HG02884 (cell line): ENCODE measurements around the gene EPB41L4A.
A peak's percentile ranks its signal among the peaks of the same experiment; 100 is the strongest.

Experiments used
- ATAC-seq: cut with Tn5 transposase; IDR thresholded peaks from one replicate; pipeline ENCODE4 v1.9.1; 2021; ENCODE audit warnings: mild to moderate bottlenecking, moderate library complexity; ENCODE audit not compliant: unreplicated experiment

Gene EPB41L4A

DNA sequence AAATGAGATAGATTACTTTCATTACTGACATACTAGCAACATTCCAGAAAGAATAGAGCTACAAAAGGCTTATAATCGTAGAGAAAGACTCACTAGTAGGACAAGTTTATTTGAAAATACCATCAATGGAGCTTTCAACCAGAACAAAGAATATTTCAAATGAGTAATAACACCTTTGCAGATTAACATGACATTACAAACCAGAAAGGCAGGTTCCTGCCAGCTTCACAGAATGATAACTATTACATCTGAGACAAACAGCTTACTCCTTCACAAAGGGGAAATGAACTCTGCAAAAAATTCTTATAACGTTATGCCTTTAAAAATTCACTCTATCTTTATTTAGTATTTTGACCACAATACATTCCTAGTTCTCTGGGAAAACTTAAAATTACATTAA lies 103.1 kb downstream of the EPB41L4A start:
- ATAC-seq: no peak

DNA sequence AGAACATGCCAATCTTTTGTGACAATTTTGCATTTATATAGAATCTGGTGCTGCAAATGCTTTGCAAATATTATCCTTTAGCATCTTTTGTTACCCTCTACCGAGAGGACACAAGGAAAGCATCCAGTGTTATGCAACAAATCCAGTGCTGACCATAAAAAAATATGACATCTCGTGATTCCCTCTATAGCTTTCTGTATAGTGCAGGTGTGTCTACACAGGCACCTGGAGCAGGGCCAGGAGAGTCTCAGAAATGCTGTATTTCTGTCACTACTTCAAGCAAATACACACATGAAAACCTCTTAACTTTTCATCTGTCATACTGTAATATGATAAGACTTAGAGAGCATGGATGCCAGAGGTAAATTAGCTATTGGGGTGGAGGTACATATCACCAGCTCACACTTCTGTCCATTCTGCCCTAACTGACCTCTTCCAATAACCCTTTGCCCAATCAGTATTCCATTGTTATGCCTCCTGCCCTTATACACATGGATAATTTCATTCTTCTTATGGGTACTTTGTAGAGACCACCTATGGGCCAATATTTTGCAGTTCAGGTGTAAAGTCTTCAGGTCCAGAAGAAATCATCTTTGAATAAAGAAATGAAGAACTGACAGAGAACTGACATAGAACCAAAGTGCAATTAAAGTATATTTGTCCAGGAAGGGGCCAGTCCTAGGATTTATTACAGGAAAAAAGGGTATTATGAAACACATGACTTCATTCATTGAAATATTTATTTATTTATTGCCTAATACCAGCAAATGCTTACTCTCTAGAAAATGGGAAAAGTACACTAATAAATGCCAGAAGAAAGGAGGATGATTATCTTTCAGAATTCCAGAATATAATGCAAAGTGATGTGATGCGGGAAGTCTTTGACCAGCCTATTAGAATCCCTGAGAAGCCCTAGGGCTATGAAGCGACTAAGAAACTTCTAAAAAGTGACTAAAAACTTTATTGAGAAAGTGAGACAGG lies 106.5 kb downstream of the EPB41L4A start:
- no peak for ATAC-seq

DNA sequence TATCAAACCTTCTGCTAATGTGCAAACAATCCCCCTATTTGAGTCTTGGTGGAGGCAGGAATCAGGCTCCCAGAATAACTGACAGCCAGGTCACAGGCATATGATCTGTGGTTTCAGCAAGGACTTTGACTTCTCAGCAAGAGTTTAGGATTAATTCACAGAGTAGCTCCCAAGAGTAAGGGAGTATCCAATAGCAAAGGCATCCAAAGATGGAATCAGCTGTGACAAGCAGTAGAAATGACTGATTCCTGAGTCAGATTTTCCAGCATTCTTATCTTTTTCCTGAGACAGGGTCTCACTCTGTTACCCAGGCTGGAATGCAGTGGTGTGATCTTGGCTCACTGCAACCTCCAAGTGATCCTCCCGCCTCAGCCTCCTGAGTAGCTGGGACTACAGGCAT lies 108.3 kb downstream of the EPB41L4A start:
- ATAC-seq: no peak

DNA sequence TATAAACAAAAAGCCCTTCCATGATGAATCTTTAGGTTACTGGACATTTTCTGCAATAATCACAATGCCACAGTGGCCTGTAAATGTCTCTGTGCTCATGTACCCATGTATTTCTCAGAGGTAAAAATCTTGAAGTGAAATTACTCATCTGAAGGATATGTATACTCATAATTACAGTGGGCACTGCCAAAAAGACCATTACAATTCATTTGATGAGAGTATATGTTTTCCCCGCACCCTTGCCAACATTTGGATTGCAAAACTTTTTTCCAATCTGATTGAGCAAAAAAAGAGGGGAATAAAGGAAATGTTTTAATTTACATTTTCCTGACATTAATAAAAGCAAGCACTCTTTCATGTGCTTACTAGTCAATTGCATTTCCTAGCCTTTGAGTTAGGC lies 110.5 kb downstream of the EPB41L4A start:
- no peak for ATAC-seq

DNA sequence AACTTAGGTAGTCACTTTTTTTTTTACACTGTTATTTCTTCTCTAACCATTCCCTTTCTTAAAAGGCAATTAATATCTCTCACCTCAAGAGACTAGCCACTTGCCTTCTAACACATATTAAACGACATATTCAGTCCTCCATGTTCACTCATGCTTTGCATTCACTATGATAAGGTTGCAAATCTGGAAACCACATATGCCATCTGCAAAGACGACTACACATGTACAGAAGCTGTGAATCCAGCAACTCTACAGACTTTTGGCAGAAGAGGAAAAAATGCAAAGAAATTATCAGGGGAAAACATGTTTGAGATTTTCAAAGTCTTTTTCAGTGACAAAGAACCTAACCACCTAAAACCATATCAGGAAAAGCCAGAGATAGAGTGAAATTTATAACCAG lies 112.1 kb downstream of the EPB41L4A start:
- no peak for ATAC-seq

DNA sequence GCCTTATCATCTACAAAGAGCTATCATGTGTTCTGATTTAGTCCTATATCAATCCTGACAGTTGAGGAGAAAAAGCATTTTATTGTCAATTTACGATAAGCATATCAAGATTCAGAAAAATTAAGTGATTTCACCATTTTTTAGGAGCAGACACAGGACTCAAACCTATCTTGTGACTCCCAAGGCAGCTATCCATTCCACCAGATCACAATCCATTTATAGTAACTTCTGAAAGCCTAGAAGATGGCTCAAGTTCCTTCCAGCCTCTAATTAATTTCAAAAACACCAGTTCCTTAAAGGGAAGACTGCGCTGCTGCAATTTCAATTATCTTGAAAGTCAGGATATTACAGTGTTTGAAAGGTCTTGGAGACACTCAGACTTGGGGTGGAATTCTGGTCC lies 114.3 kb downstream of the EPB41L4A start:
- ATAC-seq: no peak

DNA sequence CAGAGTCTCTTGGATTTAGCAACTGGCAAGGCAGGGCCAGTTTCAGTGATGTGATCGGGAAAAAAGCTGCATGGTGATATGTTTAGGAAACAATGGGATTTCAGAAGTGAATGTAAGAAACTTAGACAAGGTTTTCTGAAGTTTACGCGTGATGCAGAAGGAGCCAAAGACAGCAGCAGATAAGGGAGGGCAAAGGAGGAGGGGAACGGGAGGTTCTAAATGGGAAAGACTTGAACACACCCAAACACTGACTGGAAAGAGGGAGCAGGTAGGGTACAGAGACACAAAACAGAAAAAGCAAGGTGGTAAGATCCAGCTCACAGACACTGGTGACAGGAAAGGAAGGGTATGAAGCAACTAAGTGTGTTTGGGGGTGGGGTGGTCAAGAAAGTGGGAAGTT lies 115.4 kb downstream of the EPB41L4A start:
- no peak for ATAC-seq

DNA sequence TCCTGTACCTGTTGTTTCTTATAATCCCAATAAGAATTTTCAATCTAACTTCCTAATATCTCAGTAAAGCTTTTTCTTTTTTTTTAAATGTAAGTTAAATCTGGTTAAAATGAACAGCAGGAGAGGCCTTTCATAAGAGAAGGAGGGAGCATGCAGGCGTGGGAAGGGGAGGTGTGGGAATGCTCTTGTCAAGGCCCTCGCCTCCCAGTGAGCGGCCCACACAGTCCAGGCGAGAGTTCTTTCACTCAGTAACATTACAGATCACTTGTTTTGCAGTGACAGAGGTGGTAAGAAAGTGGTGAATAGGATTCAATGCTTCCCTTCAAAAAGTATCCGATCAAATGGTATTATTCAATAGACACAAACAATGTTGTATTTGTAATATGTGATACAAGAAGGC lies 125.0 kb downstream of the EPB41L4A start:
- no peak for ATAC-seq

DNA sequence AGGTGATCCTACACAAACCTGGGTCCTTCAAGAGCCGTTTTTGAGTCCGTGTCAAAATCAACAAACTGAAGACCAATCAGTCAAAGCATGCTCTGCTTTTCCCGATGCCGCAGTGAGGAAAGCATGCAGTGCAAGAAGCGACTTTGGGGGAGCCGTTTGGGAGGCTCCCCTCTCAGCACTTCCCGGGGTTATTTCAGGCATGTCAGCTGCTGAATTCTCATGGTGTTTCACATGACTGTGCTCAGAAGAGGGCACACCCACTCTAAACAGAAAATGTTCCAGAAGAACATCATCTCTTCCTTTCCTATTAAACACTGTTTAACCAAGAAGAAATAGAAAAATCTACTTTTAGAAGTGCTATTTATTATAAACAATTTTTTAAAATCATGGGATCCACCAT lies 125.5 kb downstream of the EPB41L4A start:
- ATAC-seq: no peak

DNA sequence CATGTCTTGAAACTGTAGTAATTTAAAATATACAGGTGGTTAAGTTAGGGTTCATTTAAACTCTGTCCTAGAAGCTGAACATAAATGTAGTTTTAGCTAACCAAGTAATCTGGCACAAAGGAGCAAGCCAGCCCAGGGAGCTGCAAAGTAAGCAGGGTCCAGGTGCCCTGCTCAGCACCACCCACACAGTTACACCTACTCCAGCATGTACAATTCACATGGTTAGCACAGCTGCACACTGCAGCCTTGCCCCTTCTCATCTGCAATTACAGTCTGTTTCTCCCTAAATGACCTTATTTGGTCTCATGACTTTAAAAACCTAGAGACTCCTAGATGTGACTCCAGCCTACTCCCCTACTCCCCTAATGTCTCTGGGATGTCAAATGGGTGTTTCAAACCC lies 128.4 kb downstream of the EPB41L4A start:
- no peak for ATAC-seq

DNA sequence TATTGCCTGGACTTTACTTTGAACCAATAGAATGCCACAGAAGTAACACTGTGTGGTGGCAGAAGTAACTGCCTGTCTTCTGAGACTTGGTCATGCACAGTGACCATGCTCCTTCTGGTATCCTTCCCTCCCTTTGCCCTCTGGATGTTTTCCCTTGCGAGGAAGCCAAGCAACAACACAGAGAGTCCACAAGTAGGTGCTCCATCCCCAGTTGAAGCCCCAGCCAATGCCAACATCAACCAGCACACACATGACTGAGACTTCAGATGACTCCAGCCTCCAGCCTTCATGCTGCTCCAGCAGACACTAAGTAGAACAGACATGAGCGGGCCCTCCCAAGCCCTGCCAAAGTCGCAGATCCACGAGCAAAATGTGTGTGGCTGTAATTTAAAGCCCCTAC lies 129.6 kb downstream of the EPB41L4A start:
- no peak for ATAC-seq

DNA sequence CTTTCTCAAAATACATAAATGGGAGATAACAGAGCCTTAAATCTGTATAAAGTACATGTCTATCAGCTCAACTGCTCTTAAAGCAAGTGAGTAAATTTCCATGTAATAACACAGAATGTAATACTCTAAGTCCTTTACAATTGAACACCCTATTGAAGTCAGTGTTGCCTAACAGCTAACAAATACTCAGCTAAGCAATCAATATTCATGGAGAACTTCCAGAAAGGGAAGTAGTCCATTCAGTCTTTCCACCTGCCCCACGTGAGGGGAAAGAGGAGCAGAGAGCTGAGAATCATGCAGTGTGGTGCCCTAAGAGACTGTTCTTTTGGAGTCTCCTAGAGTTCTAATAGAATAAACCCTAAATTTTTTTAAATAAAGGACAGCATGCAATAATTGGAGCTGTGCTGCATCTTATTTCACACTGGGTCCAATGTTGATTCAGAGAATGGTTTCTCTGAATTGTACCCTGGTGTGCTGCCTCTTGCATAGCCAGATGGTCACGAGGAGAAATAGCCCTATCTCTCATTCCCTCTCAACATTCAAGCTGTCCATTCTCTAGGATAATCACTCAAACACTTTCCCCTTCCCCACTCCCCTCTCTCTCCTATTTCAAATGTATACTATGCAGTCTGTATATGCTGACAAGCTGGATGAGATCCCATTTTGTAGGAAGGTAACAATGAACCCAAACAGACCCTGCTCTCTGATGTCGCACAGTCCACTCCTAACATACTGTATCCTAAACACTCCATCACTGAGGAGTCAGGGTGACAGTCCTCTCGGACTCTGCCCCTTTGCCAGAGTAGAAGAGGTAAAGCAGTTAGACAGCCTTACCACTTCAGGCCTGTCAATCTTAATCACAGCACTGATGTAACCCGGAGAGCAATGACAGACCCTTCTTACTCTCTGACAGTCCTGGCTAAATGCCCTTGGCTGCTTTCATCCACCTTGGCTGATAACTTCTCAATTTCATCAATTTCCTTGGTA lies 134.8 kb downstream of the EPB41L4A start:
- ATAC-seq: no peak

DNA sequence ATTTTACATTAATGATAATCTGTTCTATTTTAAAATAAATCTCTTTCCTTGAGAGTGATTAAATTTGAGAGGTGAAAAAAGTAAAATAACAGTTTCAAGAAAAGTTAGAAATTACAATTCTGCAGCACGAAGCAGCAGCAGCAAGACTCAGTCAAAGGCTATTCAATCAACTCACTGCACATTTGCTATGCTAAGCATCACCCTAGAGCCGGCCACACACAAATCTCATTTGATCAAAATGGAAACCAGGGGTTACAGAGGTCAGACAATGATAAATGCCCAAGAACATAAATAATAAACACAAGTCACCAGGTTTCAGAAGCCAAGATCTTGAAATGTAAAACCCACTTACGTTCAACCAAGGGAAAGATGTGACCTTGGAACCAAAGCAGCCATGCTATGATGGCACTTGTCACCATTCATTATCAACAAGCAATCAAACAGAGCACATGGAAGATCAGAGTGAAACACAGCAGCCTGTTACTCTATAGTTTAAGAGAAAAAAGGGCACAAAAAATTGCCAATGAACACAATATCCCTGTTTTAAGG lies 136.0 kb downstream of the EPB41L4A start:
- ATAC-seq: no peak

DNA sequence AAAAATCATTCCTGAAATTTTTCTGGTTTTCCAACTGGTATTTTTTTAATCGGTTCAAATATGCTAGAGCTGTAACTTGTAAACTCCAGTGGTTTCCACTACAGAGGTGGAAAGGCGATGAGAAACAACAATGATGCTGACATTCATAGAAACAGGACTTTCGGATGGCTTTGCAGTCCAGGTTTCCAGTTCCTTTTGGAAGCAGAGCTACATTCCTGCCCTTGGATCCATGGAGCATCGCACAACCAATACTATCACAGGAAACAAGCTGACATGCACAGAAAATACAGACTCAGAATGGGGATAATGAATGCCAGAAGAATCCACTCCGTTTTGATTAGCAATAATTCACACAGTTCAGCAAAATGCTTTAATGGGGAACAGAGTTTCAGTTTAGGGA lies 140.0 kb downstream of the EPB41L4A start:
- ATAC-seq: no peak

DNA sequence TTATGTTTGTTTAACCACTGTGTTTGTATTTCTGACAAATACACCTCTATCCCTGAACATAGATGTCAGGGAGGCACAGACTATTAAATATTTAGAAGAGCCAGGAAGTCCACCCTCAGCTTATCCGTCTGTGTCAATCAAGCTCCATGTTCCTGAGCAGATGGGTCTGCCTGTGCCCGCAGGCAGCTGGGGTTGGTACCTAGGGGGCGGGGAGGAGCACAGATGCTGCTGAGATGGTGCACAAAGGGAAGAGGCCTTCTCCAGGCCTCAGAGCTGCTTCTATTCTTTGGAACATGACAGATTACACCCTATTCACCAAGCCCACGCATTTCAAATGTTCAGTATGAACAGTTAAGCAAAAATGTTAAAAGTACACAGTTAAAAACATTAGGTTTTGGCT lies 142.1 kb downstream of the EPB41L4A start:
- ATAC-seq: no peak

DNA sequence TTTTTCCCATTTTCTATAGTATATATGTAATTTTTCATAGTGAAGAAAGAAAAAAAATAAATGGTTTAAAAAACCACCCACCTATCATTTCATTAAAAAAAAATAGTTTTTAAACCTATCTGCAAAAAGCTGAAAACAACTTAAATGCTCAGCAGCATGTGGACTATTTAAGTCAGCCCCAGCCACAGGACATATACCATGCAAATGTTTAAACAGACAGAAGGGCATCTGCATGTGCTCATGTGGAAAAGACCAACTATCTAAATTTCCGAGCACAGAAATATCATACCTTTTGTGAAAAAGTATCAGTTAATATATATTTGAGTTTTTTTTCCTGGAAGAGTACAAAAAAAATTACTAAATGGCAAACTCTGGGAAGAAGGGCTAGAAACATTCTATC lies 143.4 kb downstream of the EPB41L4A start:
- no peak for ATAC-seq

DNA sequence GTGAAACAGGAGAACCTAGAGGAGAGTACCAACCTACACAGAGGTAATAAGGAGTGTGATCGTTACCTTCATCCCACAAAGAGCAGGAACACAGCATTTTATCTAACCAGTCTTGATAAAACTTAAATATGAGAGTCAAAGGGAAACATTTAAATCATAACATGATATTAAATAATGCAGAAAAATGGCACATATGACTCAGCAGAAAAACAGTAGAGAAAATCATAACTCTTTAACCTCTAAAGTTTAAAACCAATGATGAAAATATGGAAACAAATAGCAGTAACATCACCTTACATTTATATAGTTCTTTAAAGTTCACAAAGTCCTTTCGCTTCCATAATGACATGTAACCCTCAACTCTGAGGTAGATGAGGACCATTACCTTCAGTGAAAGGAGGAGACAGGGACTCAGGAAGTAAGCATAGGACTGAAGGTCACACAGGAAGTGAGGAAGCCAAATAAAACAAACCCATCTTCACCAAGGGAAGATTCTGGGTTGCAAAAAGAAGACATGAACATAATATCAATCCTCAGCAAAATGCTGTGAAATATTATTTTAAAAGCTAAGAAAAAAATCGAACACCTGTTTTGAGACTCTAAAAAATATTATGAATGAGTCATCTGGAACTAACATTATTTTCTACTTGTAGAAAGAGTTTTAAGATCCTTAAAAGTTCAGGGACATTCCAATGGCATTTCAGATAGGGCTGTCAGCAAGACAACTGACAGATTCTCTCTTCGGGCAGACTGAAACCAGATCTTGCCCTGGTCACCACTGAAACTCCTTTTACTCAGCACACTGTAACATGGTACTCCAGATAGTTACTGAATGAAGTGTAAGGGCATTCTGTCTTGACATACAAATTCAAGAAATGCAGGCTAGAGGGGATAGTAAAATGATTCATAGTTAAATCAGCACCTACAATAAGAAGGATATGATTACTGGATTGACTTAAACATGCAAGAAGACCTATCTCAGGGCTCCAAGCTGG lies 148.5 kb downstream of the EPB41L4A start:
- peak; percentile 62 for ATAC-seq

DNA sequence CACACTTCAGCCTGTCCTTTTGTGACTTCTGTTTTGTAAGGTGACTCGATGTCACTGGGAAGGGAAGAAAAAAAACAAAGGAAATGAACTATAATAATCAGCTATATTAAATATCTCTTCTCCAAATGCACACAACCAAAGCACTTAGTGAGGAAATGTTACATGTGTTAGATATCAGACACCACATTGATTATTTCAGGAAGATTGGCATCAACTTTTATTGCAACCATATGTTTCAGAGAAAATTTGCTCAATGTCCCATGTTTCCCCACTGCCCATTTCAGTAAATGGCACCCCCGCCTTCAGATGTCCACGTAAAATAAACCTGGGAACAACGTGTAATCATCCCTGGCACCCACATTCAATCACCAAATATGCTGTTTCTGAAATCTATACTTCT lies 151.8 kb downstream of the EPB41L4A start:
- ATAC-seq: no peak

DNA sequence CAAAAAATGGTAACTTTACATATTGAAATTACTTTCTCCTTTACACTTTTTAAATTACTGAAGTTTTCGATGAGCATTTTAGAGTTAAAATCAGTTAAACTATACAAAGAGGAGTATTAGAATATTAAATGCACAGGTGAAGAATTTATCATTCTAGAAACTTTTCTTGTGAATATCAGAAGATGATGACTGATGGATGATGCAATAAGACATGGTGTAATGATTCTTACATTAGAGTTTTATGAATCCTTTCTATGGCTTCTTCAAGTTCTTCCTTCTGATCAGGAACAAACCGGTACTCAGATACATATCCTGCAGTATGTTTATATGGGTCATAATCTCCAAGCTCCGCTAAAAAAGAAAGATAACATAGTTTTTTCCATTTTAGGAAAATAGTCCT lies 154.4 kb downstream of the EPB41L4A start:
- no peak for ATAC-seq

DNA sequence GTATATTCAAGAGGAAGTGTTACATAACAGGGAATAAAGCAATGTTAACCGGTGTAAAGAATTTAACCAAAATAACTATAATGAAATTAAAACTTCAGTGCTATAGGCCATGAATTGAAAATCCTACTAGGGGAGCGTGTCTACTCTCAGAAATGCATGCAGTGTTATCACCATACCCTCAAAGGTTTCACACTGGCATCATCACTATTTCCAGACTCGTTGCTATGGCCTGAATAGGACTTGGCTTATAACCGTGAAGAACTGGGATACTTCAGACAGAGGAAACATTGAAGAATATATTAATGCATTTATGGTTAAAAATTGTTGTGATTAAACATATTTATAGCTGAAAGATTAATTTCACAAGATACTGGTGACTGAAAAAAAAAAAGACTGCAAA lies 154.9 kb downstream of the EPB41L4A start:
- no peak for ATAC-seq
